Measurements from ENCODE around the gene SPTBN4.

Gene SPTBN4

GRCh38 chr19:40625406-40626120 lies 158.8 kb downstream of the SPTBN4 start:
- H3K4me3 ChIP-seq (ENCODE audit: insufficient read length, low read depth), result no peak overlapping the region
- no peak for DNase-seq (ENCODE audit: low read depth, low spot score)
- no peaks in the 10 kb centered on the region for H3K9me3 ChIP-seq (ENCODE audit: insufficient read depth, low read length)
- H3K36me3 ChIP-seq (ENCODE audit: insufficient read depth, insufficient read length, low read length), result peaks cover 49% of the 10 kb centered on the region
- H3K27me3 ChIP-seq (ENCODE audit: insufficient read depth, insufficient read length), result no peaks in the 10 kb centered on the region
- TF ChIP-seq ZNF274 (IDR thresholded peaks at IDR 0.05; ENCODE audit: low read depth, low read length) (no peak), YY1 (IDR thresholded peaks at IDR 0.05; ENCODE audit: insufficient read depth, insufficient read length) (no peak), SUZ12 (IDR thresholded peaks at IDR 0.05; ENCODE audit: extremely low read depth, insufficient read depth, insufficient read length) (no peak)
- no peak overlapping the region for H3K9ac ChIP-seq (ENCODE audit: insufficient read length, low read depth)
- peaks cover 9% of the 10 kb centered on the region for H3K4me1 ChIP-seq (ENCODE audit: insufficient read depth, insufficient read length)

All from NT2/D1 (cell line).